HL-60/S4 treated with retinoic acid at 250 ng/mL for 4 days and 3 days (cell line): Measurements from ENCODE around the gene PDE11A.
"Not testable (repeated sequence)": the region's sequence is repeated elsewhere in the genome, so short reads cannot be mapped to it uniquely, and the experiment has no call there.

ENCODE experiments used
- in situ Hi-C: fragments of 300-500 bp; cut with MboI; formaldehyde crosslinking; loops from 2 replicates; pipeline ENCODE4 v1.7.0; 2022; ENCODE audit warnings: low sequenced_read_pairs

Gene PDE11A

GRCh38 chr2:177830881-177831386 lies 241.6 kb downstream of the PDE11A start:
- in situ Hi-C loops = no loop called here

- in situ Hi-C loops = no loop called here
These were observed 244.0 kb downstream of the PDE11A start for GRCh38 chr2:177828557-177828956.

- in situ Hi-C loops = no loop called here
These were observed 245.7 kb downstream of the PDE11A start for GRCh38 chr2:177826897-177827296.

GRCh38 chr2:177822941-177823340 lies 249.6 kb downstream of the PDE11A start:
- in situ Hi-C loops = no loop called here

GRCh38 chr2:177818412-177818811 lies 254.2 kb downstream of the PDE11A start:
- in situ Hi-C loops = no loop called here

DNA sequence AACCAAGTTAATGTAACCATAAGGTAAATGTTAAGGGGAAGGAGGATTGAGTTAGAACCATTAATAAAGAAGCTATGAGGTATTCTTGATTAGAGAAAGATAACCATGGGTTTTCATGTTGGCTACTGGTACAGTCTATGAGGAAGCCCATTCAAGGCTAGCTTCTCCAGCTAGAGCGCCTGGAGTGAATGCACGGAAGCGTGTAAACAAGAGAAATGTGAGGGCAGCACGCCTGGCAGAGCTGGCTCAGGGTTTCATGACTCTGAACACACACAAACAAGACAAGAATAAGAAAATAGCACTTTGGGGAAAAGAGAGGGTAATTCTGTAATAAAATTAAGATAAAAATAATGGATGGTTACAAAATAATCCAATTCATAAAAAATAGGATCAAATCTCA lies 255.3 kb downstream of the PDE11A start:
- in situ Hi-C loops = no loop called here

GRCh38 chr2:177816766-177817165 lies 255.8 kb downstream of the PDE11A start:
- in situ Hi-C loops = no loop called here

DNA sequence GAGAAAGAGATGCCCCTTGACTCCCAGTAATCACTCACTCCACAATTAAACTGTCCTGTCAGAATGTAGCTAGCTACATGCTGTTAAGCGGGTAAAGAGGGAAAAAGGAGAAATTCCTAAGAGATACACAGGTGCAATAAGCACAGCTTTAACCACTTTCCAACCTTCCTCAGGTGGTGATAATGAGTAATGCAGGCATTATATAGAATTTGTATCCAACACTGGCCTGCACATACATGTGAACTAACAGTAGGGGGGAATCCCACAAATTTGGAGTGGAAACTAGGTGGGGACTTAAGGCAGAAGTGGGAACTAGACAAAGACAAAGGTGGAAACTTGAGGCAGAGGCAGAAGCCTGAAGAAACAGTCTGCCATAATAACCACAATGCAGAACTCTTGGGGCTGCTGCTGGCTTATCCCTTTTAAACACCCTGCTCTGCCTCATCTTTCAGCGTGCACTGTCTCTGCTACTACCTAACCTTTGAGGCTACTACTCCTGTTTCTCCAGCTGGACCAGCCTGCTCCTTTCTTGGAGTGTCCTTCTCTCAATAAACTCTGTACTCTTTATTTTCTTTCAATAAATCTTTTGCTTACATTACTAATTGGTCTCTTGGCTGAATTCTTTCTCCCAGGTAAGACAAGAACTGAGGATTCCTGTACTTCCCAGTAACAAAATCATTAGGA lies 259.7 kb downstream of the PDE11A start:
- in situ Hi-C loops = no loop called here

GRCh38 chr2:177810906-177811305 lies 261.7 kb downstream of the PDE11A start:
- in situ Hi-C loops = no loop called here

DNA sequence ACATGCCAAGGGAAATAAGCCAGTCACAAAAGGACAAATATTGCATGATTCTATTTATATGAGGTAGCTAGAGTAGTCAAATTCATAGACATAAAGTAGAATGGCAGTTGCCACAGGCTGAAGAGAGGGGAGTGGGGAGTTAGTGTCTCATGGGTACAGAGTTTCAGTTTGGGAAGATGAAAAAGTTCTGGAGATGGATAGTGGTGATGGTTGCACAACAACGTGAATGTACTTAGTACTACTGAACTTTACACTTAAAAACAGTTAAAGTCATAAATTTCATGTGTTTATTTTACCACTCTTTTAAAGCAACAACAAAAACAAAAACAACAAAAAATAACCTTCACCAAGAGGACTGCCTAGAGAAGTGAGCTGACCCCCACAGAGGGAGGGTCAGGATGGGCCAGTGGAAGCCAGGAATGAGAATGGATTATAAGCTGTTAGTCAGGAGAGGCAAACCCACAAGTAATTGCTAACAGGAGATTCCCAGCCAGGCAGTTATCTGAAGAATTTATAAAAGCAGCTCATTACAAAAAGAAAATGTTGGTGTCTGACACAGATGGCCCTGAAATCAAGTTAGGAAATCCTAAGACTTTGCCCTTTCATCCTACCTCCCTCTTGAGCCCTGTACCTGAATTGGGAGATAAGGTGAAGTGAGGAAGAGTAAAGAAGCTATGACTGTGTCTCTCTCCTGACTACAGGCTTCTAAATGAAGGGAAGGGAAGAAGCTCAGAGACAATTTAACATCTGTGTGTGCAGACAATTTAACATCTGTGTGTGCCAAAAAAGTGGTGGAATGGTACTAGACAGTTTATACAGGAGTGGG lies 263.4 kb downstream of the PDE11A start:
- in situ Hi-C loops = no loop called here

DNA sequence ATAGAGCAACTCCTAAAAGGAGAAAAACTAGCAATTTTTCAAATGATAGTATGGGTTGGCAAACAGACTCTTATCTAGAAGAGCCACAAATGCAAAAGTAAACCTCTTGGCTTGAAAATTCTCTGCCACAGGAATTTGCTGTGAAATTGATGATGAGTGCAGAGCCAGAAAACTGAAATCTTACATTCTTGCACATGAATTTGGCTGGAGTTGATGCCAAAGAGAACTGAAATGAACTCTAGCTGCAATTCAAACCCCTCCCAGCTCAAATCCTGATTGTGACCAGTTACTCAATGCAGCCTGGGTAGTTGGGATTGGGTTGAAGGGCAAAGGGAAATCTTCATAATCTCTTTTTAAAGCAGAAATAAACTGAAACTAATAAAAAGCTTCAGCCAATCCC lies 266.6 kb downstream of the PDE11A start:
- in situ Hi-C loops = no loop called here

DNA sequence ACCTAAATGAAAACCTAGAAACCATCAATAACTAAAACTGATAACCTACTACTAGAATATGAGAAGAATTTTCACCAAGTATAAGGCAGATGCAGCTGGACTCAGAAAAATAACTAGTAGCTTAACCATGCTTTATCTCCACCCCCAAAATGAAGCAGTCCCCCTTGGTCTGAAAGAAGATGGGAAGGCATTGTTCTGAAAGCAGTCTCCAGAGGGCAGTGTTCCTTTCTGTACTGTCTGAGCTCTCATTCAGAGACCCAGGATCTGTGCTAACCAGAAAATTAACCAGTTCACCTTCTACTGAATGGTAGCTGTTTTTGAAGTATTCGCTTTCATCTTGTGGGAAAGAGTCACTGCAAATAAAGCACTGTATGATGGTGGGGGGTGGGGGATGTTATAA lies 273.0 kb downstream of the PDE11A start:
- in situ Hi-C loops = no loop called here

DNA sequence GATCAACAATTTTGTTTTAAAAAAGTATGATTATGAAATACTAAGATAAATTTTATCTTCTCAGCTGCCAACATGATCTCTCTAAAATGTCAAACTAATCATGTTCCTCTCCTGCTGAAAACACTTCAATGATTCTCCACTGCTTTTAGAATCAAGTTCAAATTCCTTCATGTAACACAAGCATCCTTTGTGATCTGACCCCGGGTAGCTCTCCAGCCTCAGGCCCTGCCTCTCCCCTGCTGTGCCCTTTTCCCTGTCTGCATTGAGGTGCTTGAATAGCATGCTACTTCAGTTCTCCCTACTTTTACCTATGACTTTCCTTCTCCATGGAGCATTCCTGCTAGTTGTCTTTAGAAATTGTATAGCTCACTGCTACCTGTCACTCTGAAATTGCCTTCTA lies 274.8 kb downstream of the PDE11A start:
- in situ Hi-C loops = no loop called here

DNA sequence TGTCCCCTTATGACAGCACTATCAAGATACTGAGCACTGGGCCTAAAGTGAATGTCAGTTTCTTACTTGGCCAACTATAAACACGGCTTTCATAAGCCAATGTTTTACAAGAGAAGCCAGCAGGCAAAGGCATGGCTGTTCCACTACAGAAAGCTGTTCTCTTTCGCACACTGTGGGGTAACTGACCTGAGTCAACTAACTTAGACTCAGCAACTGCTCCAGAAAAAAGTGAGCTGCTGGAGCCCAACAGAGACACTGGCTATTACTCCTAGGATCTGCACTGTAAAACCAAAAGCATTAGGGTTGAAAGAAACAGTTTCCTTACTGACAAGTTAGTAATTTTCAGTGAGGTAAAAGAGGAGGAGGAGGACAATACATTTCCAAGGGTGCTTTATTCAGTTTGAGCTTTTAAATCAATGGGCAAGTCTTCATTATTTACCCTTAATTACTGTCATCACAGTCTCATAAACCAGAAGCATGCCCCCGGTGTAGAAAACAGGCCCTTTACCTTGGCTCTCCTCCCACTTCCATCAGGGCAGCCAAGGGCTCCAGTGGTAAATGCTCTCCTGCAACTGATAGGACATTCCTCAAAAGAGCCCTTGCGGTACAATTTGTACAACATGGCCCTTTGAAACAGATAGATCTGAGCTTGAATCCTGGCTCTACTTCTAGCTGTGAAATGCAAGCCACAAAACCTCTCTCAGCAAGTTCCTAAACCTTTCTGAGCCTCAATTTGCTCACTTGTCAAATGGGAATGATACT lies 275.7 kb downstream of the PDE11A start:
- in situ Hi-C loops = no loop called here

GRCh38 chr2:177796011-177796410 lies 276.6 kb downstream of the PDE11A start:
- in situ Hi-C loops = no loop called here

- in situ Hi-C loops = not testable (repeated sequence)
These were observed 287.4 kb downstream of the PDE11A start for GRCh38 chr2:177785143-177785542.

- in situ Hi-C loops = no loop called here
These were observed 287.9 kb downstream of the PDE11A start for GRCh38 chr2:177784745-177785067.

- in situ Hi-C loops = no loop called here
These were observed 288.5 kb downstream of the PDE11A start for GRCh38 chr2:177783835-177784744.

- in situ Hi-C loops = no loop called here
These were observed 289.5 kb downstream of the PDE11A start for GRCh38 chr2:177783091-177783490.

- in situ Hi-C loops = no loop called here
These were observed 290.0 kb downstream of the PDE11A start for GRCh38 chr2:177782613-177783012.

- in situ Hi-C loops = no loop called here
These were observed 294.1 kb downstream of the PDE11A start for GRCh38 chr2:177778472-177778871.
